ENCODE data around the gene FAF1. TPM values are rescaled to one million over a fixed set of nuclear protein-coding genes. Genes with fewer than 3 reads are reported as not detected.

FAF1 gene
- total RNA-seq, 1 experiment from 2014 or later = 73.2 TPM

- ATAC-seq (no peak), DNase-seq (ENCODE audit: low read depth, low spot score) (no peak)
- H3K27ac ChIP-seq (ENCODE audit: low read depth, low read length) = no peak overlapping the region
- no TSS peak for BruUV-seq (replicated peaks)
- RAD21 ChIA-PET (ENCODE audit: low non-redundant PET in 1 of 2, low total read pairs in 2 of 2, uncharacterized antibody in 2 of 2, unreplicated experiment in 2 of 2) = no interaction called here
- H3K4me2 ChIP-seq (ENCODE audit: low read length) = no peak overlapping the region
- no peak overlapping the region for H3K4me3 ChIP-seq (replicated peaks in 1 of 2; ENCODE audit: low read depth in 1 of 2, low read length in 2 of 2)
- POLR2A ChIA-PET = no interaction called here
- CTCF ChIA-PET = interaction anchor here (1.4 kb wide), 1 partner anchor 29 kb away, joined by 3 read pairs; no protein-coding TSS in a partner anchor
- H3K27me3 ChIP-seq (ENCODE audit: insufficient read depth, low read length) = no peaks in the 10 kb centered on the region
- no peaks in the 10 kb centered on the region for H3K9me2 ChIP-seq (ENCODE audit: insufficient read depth)
- no peaks in the 10 kb centered on the region for H3K4me1 ChIP-seq (ENCODE audit: control insufficient read depth in 1 of 2, insufficient read depth in 2 of 2, low read length in 2 of 2)
- H4K20me1 ChIP-seq (ENCODE audit: insufficient read depth) = no peaks in the 10 kb centered on the region; the same call in 1 of the 2 replicates
- TF ChIP-seq CTCF (IDR thresholded peaks at IDR 0.05 in 2 of 3, conservative IDR thresholded peaks at IDR 0.05 in 1 of 3; ENCODE audit: borderline replicate concordance in 1 of 3, insufficient read depth in 1 of 3, low read depth in 2 of 3, low read length in 2 of 3) = no peak
- TF ChIP-seq YY1 (IDR thresholded peaks at IDR 0.05; ENCODE audit: extremely low read depth, insufficient replicate concordance, low read depth, low read length) = no peak
- TF ChIP-seq POLR2AphosphoS5 (IDR thresholded peaks at IDR 0.05; ENCODE audit: low read depth, low read length) = no peak
- TF ChIP-seq ZBTB33 (IDR thresholded peaks at IDR 0.05; ENCODE audit: extremely low read depth, insufficient replicate concordance, low read length) = no peak
- no peak for TF ChIP-seq POLR2A (IDR thresholded peaks at IDR 0.05; ENCODE audit: borderline replicate concordance, extremely low read depth, insufficient read depth, insufficient read length)
- no peak for TF ChIP-seq SIN3A (IDR thresholded peaks at IDR 0.05; ENCODE audit: low read depth)
- TF ChIP-seq ELF1 (IDR thresholded peaks at IDR 0.05; ENCODE audit: borderline replicate concordance, low read depth) = no peak
- no peak for TF ChIP-seq EGR1 (IDR thresholded peaks at IDR 0.05; ENCODE audit: low read depth)
- TF ChIP-seq SRF (IDR thresholded peaks at IDR 0.05; ENCODE audit: low read depth) = no peak
- TF ChIP-seq CBX3 (IDR thresholded peaks at IDR 0.05; ENCODE audit: low read depth) = no peak
- TF ChIP-seq ATF3 (IDR thresholded peaks at IDR 0.05) = no peak
- no peak for TF ChIP-seq RAD21 (IDR thresholded peaks at IDR 0.05; ENCODE audit: low read depth)
- no peak for TF ChIP-seq SP1 (IDR thresholded peaks at IDR 0.05; ENCODE audit: low read depth)
- no peak for TF ChIP-seq ZNF274 (IDR thresholded peaks at IDR 0.05; ENCODE audit: low read depth, low read length)
- intact Hi-C loops (cut with micrococcal nuclease) = no loop called here
- no peaks in the 10 kb centered on the region for H3K9me3 ChIP-seq (ENCODE audit: control insufficient read depth in 1 of 2, insufficient read depth in 1 of 2, low read depth in 1 of 2, low read length in 2 of 2)
- H2AFZ ChIP-seq (ENCODE audit: low read depth, low read length, poor library complexity, severe bottlenecking) = no peak overlapping the region
- no peaks in the 10 kb centered on the region for H3K79me2 ChIP-seq (ENCODE audit: insufficient read depth, low read length)
- H3K36me3 ChIP-seq (ENCODE audit: control insufficient read depth in 1 of 2, insufficient read depth in 2 of 2, low read length in 2 of 2) = no peaks in the 10 kb centered on the region
- H3K9ac ChIP-seq (ENCODE audit: low read length) = no peak overlapping the region
These were observed 325.8 kb downstream of the FAF1 start for GRCh38 chr1:50634251-50634650.
